VCaP (cell line): ENCODE measurements around the gene FAM81B.

Source experiments
- H3K27ac ChIP-seq: fragments of 450-650 bp; 2 replicates; pipeline ENCODE4 v1.5.1; 2017
- TF ChIP-seq, protein P1 (sequence below): fragments of 450-650 bp; conservative IDR thresholded peaks from 2 replicates; pipeline ENCODE4 v1.5.1; 2017; ENCODE audit warnings: mild to moderate bottlenecking, moderate library complexity

Gene FAM81B

DNA sequence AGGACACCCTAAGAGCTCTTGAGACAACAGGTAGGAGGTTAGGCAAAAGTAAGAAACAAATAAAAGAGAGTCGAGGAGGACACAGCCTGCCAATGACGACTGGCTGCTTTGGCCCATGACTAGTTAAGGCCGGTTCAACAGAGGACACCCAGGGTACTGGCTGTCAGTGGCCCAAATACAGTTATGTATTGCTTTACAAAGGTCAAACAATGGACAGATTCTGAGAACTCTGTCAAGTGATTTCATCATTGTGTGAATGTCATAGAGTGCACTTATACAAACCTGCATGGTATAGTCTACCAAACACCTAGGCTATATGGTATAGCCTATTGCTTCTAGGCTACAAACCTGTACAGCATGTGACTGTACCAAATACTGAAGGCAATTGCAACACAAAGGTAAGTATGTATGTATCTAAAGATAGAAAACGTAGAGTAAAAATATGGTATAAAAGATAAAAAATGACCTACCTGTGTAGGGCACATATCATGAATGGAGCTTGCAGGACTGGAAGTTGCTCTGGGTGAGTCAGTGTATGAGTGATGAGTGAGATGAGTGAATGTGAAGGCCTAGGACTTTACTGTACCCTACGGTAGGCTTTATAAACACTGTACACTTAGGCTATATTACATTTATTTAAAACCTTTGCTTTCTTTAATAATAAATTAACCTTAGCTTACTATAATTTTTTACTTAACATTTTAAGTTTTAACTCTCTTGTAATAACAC lies 6.5 kb upstream of the FAM81B start:
- TF ChIP-seq, protein P1, sequence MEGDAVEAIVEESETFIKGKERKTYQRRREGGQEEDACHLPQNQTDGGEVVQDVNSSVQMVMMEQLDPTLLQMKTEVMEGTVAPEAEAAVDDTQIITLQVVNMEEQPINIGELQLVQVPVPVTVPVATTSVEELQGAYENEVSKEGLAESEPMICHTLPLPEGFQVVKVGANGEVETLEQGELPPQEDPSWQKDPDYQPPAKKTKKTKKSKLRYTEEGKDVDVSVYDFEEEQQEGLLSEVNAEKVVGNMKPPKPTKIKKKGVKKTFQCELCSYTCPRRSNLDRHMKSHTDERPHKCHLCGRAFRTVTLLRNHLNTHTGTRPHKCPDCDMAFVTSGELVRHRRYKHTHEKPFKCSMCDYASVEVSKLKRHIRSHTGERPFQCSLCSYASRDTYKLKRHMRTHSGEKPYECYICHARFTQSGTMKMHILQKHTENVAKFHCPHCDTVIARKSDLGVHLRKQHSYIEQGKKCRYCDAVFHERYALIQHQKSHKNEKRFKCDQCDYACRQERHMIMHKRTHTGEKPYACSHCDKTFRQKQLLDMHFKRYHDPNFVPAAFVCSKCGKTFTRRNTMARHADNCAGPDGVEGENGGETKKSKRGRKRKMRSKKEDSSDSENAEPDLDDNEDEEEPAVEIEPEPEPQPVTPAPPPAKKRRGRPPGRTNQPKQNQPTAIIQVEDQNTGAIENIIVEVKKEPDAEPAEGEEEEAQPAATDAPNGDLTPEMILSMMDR: no peak
- H3K27ac ChIP-seq: no peak overlapping the region

DNA sequence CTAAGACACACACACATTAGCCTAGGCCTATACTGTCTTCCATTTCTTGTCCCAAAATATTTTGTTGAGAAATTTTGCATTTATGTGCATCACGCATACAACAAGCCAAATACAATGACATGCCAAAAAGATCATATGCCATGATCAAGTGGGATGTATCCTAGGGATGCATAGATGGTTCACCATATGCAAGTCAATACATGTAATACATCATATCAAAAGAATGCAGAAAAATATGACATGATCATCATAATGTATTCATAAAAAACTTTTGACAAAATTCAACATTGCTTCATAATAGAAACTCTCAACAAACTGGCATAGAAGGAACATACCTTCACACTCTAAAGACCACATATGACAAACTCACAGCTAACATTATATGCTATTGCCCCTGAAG lies 5.8 kb upstream of the FAM81B start:
- no peak overlapping the region for H3K27ac ChIP-seq
- TF ChIP-seq, protein P1: no peak

GRCh38 chr5:95391965-95392364 lies 799 bp downstream of the FAM81B start:
- peak overlapping the region; percentile 7; the same call in 1 of the 2 replicates for H3K27ac ChIP-seq

- peak overlapping the region; percentile 7; the same call in 1 of the 2 replicates for H3K27ac ChIP-seq
- TF ChIP-seq, protein P1: no peak
Measured at GRCh38 chr5:95392593-95393182, 1.5 kb downstream of the FAM81B start.

GRCh38 chr5:95393279-95393678 lies 2.1 kb downstream of the FAM81B start:
- no peak overlapping the region for H3K27ac ChIP-seq
- TF ChIP-seq, protein P1: no peak

DNA sequence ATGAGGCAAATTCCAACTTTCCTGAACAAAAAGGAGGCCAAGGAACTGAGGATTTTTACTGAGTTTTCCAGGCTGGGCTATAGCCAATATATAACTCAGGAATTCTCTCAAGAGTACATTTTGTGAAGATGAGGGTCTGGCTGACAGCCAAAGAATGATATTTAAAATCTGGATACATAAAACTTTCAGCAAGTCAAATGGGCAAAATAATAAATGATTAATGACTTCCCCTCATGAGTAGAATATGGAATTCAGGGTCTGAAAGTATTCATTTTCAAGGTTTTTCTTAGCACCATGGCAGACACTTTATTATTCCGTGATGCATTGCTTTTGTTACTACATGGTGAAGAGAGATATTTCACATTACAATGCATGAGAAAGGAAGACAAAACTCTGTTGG lies 7.8 kb downstream of the FAM81B start:
- TF ChIP-seq, protein P1: no peak
- no peak overlapping the region for H3K27ac ChIP-seq

GRCh38 chr5:95401626-95402025 lies 10.5 kb downstream of the FAM81B start:
- no peak overlapping the region; the same call in 1 of the 2 replicates for H3K27ac ChIP-seq

More at GRCh38 chr5:95401626-95402025, 10.5 kb downstream of the FAM81B start:
- TF ChIP-seq, protein P1: no peak
